C4-2B (cell line): Measurements from ENCODE around the gene HS6ST1.

Source experiments
- CTCF ChIP-seq: fragments of 450-650 bp; conservative IDR thresholded peaks from 2 replicates; pipeline ENCODE4 v1.5.1; 2017; ENCODE audit warnings: mild to moderate bottlenecking
- ZFX ChIP-seq: fragments of 450-650 bp; IDR thresholded peaks from 2 replicates; pipeline ENCODE4 v1.6.1; 2017

DNA sequence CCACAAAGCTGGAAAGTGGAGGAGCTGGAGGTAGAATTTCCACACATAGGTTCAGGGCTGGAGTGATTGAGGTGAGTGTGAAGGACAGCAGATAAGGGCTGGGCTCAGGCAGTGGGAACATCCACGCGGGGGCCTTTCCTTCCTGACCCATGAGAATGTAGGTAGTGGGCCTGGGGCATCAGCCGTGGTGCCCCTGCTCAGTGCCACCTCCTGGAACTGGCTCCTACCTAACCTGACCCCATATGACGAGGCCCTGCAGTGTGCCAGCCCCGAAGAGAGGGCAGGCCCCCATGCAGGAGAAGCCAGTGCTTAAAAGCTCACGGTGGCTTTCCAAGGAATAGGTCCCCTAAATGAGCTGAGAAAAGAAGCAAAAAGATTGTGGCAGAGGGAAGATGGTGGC, 66.2 kb downstream of the HS6ST1 start:
- no peak for TF ChIP-seq CTCF
- TF ChIP-seq ZFX = no peak
